ENCODE results near the gene SFPQ. TPM values are rescaled to one million over a fixed set of nuclear protein-coding genes. Genes with fewer than 3 reads are reported as not detected.

SFPQ gene
- polyA plus RNA-seq, 1 donor from 2014 or later, result 1,127 TPM

GRCh38 chr1:35184495-35185199, 8.3 kb downstream of the SFPQ start:
- Histone ChIP-seq H3K9me3 (ENCODE audit: low read length) (no peaks in the 10 kb centered on the region), H3K9me2 (ENCODE audit: insufficient read depth, low read length) (no peaks in the 10 kb centered on the region), H3K9ac (ENCODE audit: low read length) (no peak overlapping the region), H3F3A (ENCODE audit: insufficient read depth, low read length, poor library complexity, severe bottlenecking) (peaks cover 3% of the 10 kb centered on the region), H3K4me2 (ENCODE audit: low read length) (no peak overlapping the region), H4K20me1 (ENCODE audit: insufficient read depth) (peaks cover 96% of the 10 kb centered on the region), H3K27me3 (ENCODE audit: insufficient read depth, low read depth, low read length) (no peaks in the 10 kb centered on the region), H3K79me2 (replicated peaks; ENCODE audit: insufficient read depth, low read length) (peaks cover 98% of the 10 kb centered on the region), H3K27ac (ENCODE audit: low read length) (no peak overlapping the region), H2AFZ (ENCODE audit: low read depth, low read length) (no peak overlapping the region), H3K4me3 (ENCODE audit: low read length) (peak overlapping the region; percentile 82), H3K36me3 (ENCODE audit: insufficient read depth, low read length) (peaks cover 40% of the 10 kb centered on the region)
- TF ChIP-seq SMC3 (conservative IDR thresholded peaks at IDR 0.05; ENCODE audit: poor library complexity) (no peak), POLR2AphosphoS5 (IDR thresholded peaks at IDR 0.05) (no peak), EZH2 (IDR thresholded peaks at IDR 0.05; ENCODE audit: borderline replicate concordance, insufficient read depth, low read length, poor library complexity, severe bottlenecking) (no peak), EP300 (conservative IDR thresholded peaks at IDR 0.05; ENCODE audit: poor library complexity, severe bottlenecking) (no peak), MXI1 (conservative IDR thresholded peaks at IDR 0.05; ENCODE audit: poor library complexity, severe bottlenecking) (no peak), TAF1 (IDR thresholded peaks at IDR 0.05; ENCODE audit: low read depth) (no peak), CTCF (IDR thresholded peaks at IDR 0.05; ENCODE audit: poor library complexity, severe bottlenecking) (no peak), REST (IDR thresholded peaks at IDR 0.05; ENCODE audit: borderline replicate concordance) (no peak), RAD21 (conservative IDR thresholded peaks at IDR 0.05) (no peak)

- Histone ChIP-seq H3K27ac (ENCODE audit: low read length) (no peak overlapping the region), H3F3A (ENCODE audit: insufficient read depth, low read length, poor library complexity, severe bottlenecking) (peaks cover 6% of the 10 kb centered on the region), H3K4me3 (ENCODE audit: low read length) (no peak overlapping the region), H3K9me2 (ENCODE audit: insufficient read depth, low read length) (no peaks in the 10 kb centered on the region), H3K9ac (ENCODE audit: low read length) (no peak overlapping the region), H3K9me3 (ENCODE audit: low read length) (no peaks in the 10 kb centered on the region), H3K79me2 (replicated peaks; ENCODE audit: insufficient read depth, low read length) (peaks cover 96% of the 10 kb centered on the region), H3K36me3 (ENCODE audit: insufficient read depth, low read length) (peaks cover 39% of the 10 kb centered on the region), H4K20me1 (ENCODE audit: insufficient read depth) (peaks cover 89% of the 10 kb centered on the region), H3K4me2 (ENCODE audit: low read length) (no peak overlapping the region), H3K27me3 (ENCODE audit: insufficient read depth, low read depth, low read length) (no peaks in the 10 kb centered on the region), H2AFZ (ENCODE audit: low read depth, low read length) (no peak overlapping the region)
- TF ChIP-seq RAD21 (conservative IDR thresholded peaks at IDR 0.05) (no peak), EP300 (conservative IDR thresholded peaks at IDR 0.05; ENCODE audit: poor library complexity, severe bottlenecking) (no peak), REST (IDR thresholded peaks at IDR 0.05; ENCODE audit: borderline replicate concordance) (no peak), CTCF (IDR thresholded peaks at IDR 0.05; ENCODE audit: poor library complexity, severe bottlenecking) (no peak), MXI1 (conservative IDR thresholded peaks at IDR 0.05; ENCODE audit: poor library complexity, severe bottlenecking) (no peak), SMC3 (conservative IDR thresholded peaks at IDR 0.05; ENCODE audit: poor library complexity) (no peak), TAF1 (IDR thresholded peaks at IDR 0.05; ENCODE audit: low read depth) (no peak)
Observed at GRCh38 chr1:35181790-35182455, 11.0 kb downstream of the SFPQ start.

Measured in neural cell (in vitro differentiated cells).